Measurements from ENCODE around the gene WSCD1. TPM values are rescaled to one million over a fixed set of nuclear protein-coding genes. Genes with fewer than 3 reads are reported as not detected.

WSCD1 gene
- polyA plus RNA-seq, 1 donor (not counting 4 experiments of a cell fraction or from before 2014, with no cell fraction given) = not detected

DNA sequence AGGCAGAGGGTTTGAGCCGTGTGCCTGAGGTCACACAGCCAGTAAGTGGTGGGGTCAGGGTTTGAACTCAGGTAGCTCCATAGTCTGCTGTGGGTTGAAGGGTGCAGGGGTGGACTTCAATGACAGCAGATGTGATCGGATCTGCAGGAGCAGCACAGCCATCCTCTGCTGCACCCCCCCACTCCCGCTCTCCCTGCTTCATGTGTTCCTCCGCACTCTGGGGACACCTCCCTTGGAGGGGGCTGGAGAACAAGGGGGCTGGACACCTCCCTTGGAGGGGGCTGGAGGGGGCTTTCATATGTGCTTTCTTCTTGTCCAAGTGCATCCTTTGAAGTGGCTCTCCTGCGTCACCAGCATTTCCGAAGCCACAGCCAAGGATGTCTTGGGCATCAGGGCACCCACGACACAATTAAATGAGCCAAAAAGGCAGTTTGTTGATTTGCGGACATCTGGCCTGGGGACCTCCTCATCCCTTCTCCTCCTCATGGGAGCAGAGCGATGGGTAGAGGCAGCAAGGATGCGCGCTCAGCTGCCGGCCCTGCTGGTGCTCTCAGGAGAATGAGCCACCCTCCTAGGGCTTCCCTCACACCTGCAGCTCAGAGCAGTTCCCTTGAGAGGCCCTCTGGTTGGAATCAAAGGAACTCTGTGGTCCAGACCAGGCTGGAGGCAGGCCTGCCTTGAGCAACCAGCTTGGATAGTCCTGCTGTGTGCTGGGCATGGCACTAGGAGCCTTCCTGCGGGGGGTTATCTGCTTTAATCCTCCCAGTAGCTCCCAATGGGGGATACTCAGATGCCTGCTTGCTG, 26.2 kb downstream of the WSCD1 start:
- H3K9me3 ChIP-seq (ENCODE audit: control insufficient read depth, low read depth, low read length) = no peaks in the 10 kb centered on the region
- H3K4me2 ChIP-seq (ENCODE audit: control insufficient read depth, extremely low read depth, insufficient read depth, low read depth, low read length) = no peak overlapping the region
- no peaks in the 10 kb centered on the region for H4K20me1 ChIP-seq (ENCODE audit: control insufficient read depth, extremely low read depth, insufficient read depth, low read length)
- no peak overlapping the region for H3K27ac ChIP-seq (ENCODE audit: control insufficient read depth, insufficient read depth, low read length)
- no peak for TF ChIP-seq EZH2 (IDR thresholded peaks at IDR 0.05; ENCODE audit: low read length)
- TF ChIP-seq, protein P1, sequence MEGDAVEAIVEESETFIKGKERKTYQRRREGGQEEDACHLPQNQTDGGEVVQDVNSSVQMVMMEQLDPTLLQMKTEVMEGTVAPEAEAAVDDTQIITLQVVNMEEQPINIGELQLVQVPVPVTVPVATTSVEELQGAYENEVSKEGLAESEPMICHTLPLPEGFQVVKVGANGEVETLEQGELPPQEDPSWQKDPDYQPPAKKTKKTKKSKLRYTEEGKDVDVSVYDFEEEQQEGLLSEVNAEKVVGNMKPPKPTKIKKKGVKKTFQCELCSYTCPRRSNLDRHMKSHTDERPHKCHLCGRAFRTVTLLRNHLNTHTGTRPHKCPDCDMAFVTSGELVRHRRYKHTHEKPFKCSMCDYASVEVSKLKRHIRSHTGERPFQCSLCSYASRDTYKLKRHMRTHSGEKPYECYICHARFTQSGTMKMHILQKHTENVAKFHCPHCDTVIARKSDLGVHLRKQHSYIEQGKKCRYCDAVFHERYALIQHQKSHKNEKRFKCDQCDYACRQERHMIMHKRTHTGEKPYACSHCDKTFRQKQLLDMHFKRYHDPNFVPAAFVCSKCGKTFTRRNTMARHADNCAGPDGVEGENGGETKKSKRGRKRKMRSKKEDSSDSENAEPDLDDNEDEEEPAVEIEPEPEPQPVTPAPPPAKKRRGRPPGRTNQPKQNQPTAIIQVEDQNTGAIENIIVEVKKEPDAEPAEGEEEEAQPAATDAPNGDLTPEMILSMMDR (optimal IDR thresholded peaks at IDR 0.05 in 1 of 3, IDR thresholded peaks at IDR 0.05 in 1 of 3, conservative IDR thresholded peaks at IDR 0.05 in 1 of 3; ENCODE audit: extremely low read depth in 1 of 3, insufficient read depth in 2 of 3, low read length in 3 of 3) = no peak
- no peak overlapping the region for H3K9ac ChIP-seq (ENCODE audit: control insufficient read depth, extremely low read depth, insufficient read depth, low read length)
- no peaks in the 10 kb centered on the region for H3K9me1 ChIP-seq (ENCODE audit: control insufficient read depth, extremely low read depth, insufficient read depth, low read length)
- H3K36me3 ChIP-seq (ENCODE audit: control insufficient read depth in 2 of 2, extremely low read depth in 1 of 2, insufficient read depth in 2 of 2, low read length in 2 of 2) = no peaks in the 10 kb centered on the region
- peaks cover 4% of the 10 kb centered on the region for H3K27me3 ChIP-seq (ENCODE audit: control insufficient read depth, extremely low read depth, insufficient read depth, low read length)
- FAIRE-seq (no peak), DNase-seq (ENCODE audit: low read depth, low spot score) (no peak)
- no peaks in the 10 kb centered on the region for H3K4me1 ChIP-seq (ENCODE audit: control insufficient read depth, extremely low read depth, insufficient read depth, low read length)
- no peak overlapping the region for H3K4me3 ChIP-seq (ENCODE audit: control insufficient read depth in 2 of 3, extremely low read depth in 1 of 3, insufficient read depth in 2 of 3, low read depth in 1 of 3, low read length in 3 of 3)
- no peak overlapping the region for H2AFZ ChIP-seq (ENCODE audit: control insufficient read depth, low read length)
- dilution Hi-C loops (cut with MboI; ENCODE audit: extremely low pct_ligation_motif_present, low sequenced_read_pairs) = no loop called here
- no peaks in the 10 kb centered on the region for H3K79me2 ChIP-seq (ENCODE audit: control insufficient read depth, insufficient read depth, low read length)

DNA sequence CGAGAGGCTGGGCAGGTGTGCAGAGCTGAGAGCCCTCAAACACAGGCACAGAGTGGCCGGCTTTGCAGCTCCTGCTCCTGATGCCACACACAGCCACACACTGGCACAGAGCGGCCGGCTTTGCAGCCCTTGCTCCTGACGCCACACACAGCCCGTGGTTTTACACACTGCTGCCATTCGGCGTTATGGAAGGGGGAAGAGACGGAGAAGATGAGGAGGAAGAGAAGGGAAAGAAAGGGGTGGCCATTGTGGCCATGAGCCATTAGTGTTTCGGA, 26.8 kb downstream of the WSCD1 start:
- Histone ChIP-seq H3K79me2 (ENCODE audit: control insufficient read depth, insufficient read depth, low read length) (no peaks in the 10 kb centered on the region), H3K9me1 (ENCODE audit: control insufficient read depth, extremely low read depth, insufficient read depth, low read length) (no peaks in the 10 kb centered on the region), H3K27ac (ENCODE audit: control insufficient read depth, insufficient read depth, low read length) (no peak overlapping the region), H3K4me1 (ENCODE audit: control insufficient read depth, extremely low read depth, insufficient read depth, low read length) (no peaks in the 10 kb centered on the region), H3K36me3 (ENCODE audit: control insufficient read depth in 2 of 2, extremely low read depth in 1 of 2, insufficient read depth in 2 of 2, low read length in 2 of 2) (no peaks in the 10 kb centered on the region), H3K9ac (ENCODE audit: control insufficient read depth, extremely low read depth, insufficient read depth, low read length) (no peak overlapping the region), H2AFZ (ENCODE audit: control insufficient read depth, low read length) (no peak overlapping the region), H4K20me1 (ENCODE audit: control insufficient read depth, extremely low read depth, insufficient read depth, low read length) (no peaks in the 10 kb centered on the region), H3K9me3 (ENCODE audit: control insufficient read depth, low read depth, low read length) (no peaks in the 10 kb centered on the region), H3K4me2 (ENCODE audit: control insufficient read depth, extremely low read depth, insufficient read depth, low read depth, low read length) (no peak overlapping the region), H3K4me3 (ENCODE audit: control insufficient read depth in 2 of 3, extremely low read depth in 1 of 3, insufficient read depth in 2 of 3, low read depth in 1 of 3, low read length in 3 of 3) (no peak overlapping the region), H3K27me3 (ENCODE audit: control insufficient read depth, extremely low read depth, insufficient read depth, low read length) (peaks cover 4% of the 10 kb centered on the region)
- dilution Hi-C loops (cut with MboI; ENCODE audit: extremely low pct_ligation_motif_present, low sequenced_read_pairs) = no loop called here
- FAIRE-seq = no peak
- TF ChIP-seq, protein P1 (optimal IDR thresholded peaks at IDR 0.05 in 1 of 3, IDR thresholded peaks at IDR 0.05 in 1 of 3, conservative IDR thresholded peaks at IDR 0.05 in 1 of 3; ENCODE audit: extremely low read depth in 1 of 3, insufficient read depth in 2 of 3, low read length in 3 of 3) = no peak
- TF ChIP-seq EZH2 (IDR thresholded peaks at IDR 0.05; ENCODE audit: low read length) = no peak
- DNase-seq (ENCODE audit: low read depth, low spot score) = no peak
